PC-9 (cell line): ENCODE measurements around the gene DNAJB13.

Source experiments
- CTCF ChIP-seq: fragments of 200-600 bp; sonication (generic); conservative IDR thresholded peaks from 2 replicates; pipeline ENCODE4 v1.6.1; 2017; ENCODE audit warnings: mixed run types, antibody characterized with exemption, mild to moderate bottlenecking, moderate library complexity
- EZH2 ChIP-seq: fragments of 200-600 bp; sonication (generic); IDR thresholded peaks from 2 replicates; pipeline ENCODE4 v1.8.0; 2017; ENCODE audit warnings: antibody characterized with exemption, low read depth

GRCh38 chr11:74000307-74001133, 49.7 kb downstream of the DNAJB13 start:
- TF ChIP-seq CTCF (no peak), EZH2 (no peak)
